CD4-positive, alpha-beta T cell treated with Interleukin-6 for 4 hours (primary cell): Measurements from ENCODE around the gene CHCHD6.

Experiments used
- DNase-seq: peaks from one replicate; pipeline ENCODE4 v3.0.0-alpha.2; 2020; ENCODE audit warnings: mixed read lengths

CHCHD6 gene

GRCh38 chr3:126668450-126669401 lies 35.3 kb upstream of the CHCHD6 start:
- no peak for DNase-seq

- no peak for DNase-seq
These were observed 32.5 kb upstream of the CHCHD6 start for GRCh38 chr3:126671521-126671920.

- no peak for DNase-seq
These were observed 31.7 kb upstream of the CHCHD6 start for GRCh38 chr3:126672340-126672739.

- DNase-seq, result no peak
These were observed 31.3 kb upstream of the CHCHD6 start for GRCh38 chr3:126672741-126673140.

- DNase-seq, result no peak
These were observed 26.9 kb upstream of the CHCHD6 start for GRCh38 chr3:126676919-126677705.

- DNase-seq, result no peak
These were observed 26.1 kb upstream of the CHCHD6 start for GRCh38 chr3:126677862-126678503.

- no peak for DNase-seq
These were observed 25.2 kb upstream of the CHCHD6 start for GRCh38 chr3:126678693-126679317.

GRCh38 chr3:126679318-126679751 lies 24.7 kb upstream of the CHCHD6 start:
- peak; percentile 78 for DNase-seq

- no peak for DNase-seq
These were observed 24.0 kb upstream of the CHCHD6 start for GRCh38 chr3:126679831-126680666.

- no peak for DNase-seq
These were observed 23.4 kb upstream of the CHCHD6 start for GRCh38 chr3:126680667-126681055.

- DNase-seq, result no peak
These were observed 22.0 kb upstream of the CHCHD6 start for GRCh38 chr3:126682009-126682408.

- no peak for DNase-seq
These were observed 21.0 kb upstream of the CHCHD6 start for GRCh38 chr3:126683069-126683468.

GRCh38 chr3:126684218-126684751 lies 19.8 kb upstream of the CHCHD6 start:
- DNase-seq, result no peak

- no peak for DNase-seq
These were observed 19.0 kb upstream of the CHCHD6 start for GRCh38 chr3:126685021-126685420.

GRCh38 chr3:126685493-126685892 lies 18.5 kb upstream of the CHCHD6 start:
- no peak for DNase-seq

- DNase-seq, result no peak
These were observed 12.3 kb upstream of the CHCHD6 start for GRCh38 chr3:126691765-126692164.

GRCh38 chr3:126692858-126693257 lies 11.2 kb upstream of the CHCHD6 start:
- no peak for DNase-seq

GRCh38 chr3:126693921-126694320 lies 10.1 kb upstream of the CHCHD6 start:
- DNase-seq, result no peak

- DNase-seq, result no peak
These were observed 7.3 kb upstream of the CHCHD6 start for GRCh38 chr3:126696701-126697267.

- no peak for DNase-seq
These were observed 5.0 kb upstream of the CHCHD6 start for GRCh38 chr3:126699011-126699410.
